SU-DHL-6 (cell line): Measurements from ENCODE around the gene UNC119B.

Source experiments
- EZH2phosphoT487 ChIP-seq: fragments of 200-600 bp; sonication (generic), shearing (Covaris generic); conservative IDR thresholded peaks from 2 replicates; pipeline ENCODE4 v1.6.1; 2018; ENCODE audit warnings: mild to moderate bottlenecking, antibody characterized with exemption, low read length, moderate library complexity, mixed read lengths
- TF ChIP-seq, protein P1 (sequence below): fragments of 200-600 bp; sonication (generic); IDR thresholded peaks from one replicate; pipeline ENCODE4 v1.5.1; 2017; ENCODE audit warnings: antibody characterized with exemption, mild to moderate bottlenecking, low read length, moderate library complexity; ENCODE audit not compliant: insufficient read depth, poor library complexity, severe bottlenecking

DNA sequence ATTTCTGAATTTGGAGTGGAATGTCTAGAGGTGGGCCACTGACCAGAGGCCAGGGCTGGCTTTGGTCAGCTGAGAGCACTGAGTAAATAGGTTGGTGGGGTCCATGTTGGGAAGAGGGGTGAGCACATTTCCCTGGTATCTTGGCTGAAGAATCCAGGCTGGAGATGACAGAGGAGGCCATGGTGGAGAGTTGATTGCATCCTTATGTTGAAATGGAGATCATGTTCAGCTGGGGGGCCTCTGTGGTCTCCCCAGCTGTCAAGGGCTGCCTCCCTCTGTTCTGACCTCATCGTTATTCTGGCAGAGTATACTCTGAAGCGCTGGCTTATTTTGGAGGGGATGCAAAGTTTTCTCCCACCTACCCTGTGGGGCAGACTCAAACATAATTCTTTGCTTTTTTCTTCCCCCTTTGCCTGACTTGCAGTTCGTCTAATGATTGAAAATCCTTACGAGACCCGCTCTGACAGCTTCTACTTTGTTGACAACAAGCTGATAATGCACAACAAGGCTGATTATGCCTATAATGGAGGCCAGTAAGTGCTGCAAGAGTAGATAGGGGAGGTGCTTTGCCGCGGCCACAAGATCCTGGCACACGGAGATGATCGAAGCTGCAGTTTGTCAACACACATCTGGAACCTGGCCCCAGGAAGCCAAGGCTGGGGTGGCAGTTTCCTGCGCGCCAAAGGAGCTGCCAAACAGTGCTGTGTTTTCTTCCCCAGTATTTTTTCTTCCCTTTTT lies 9.4 kb downstream of the UNC119B start:
- TF ChIP-seq, protein P1, sequence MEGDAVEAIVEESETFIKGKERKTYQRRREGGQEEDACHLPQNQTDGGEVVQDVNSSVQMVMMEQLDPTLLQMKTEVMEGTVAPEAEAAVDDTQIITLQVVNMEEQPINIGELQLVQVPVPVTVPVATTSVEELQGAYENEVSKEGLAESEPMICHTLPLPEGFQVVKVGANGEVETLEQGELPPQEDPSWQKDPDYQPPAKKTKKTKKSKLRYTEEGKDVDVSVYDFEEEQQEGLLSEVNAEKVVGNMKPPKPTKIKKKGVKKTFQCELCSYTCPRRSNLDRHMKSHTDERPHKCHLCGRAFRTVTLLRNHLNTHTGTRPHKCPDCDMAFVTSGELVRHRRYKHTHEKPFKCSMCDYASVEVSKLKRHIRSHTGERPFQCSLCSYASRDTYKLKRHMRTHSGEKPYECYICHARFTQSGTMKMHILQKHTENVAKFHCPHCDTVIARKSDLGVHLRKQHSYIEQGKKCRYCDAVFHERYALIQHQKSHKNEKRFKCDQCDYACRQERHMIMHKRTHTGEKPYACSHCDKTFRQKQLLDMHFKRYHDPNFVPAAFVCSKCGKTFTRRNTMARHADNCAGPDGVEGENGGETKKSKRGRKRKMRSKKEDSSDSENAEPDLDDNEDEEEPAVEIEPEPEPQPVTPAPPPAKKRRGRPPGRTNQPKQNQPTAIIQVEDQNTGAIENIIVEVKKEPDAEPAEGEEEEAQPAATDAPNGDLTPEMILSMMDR = no peak
- TF ChIP-seq EZH2phosphoT487 = no peak
